Dermis microvascular lymphatic vessel endothelial cell (primary cell): ENCODE data around the gene WDR36. TPM values are rescaled to one million over a fixed set of nuclear protein-coding genes. Genes with fewer than 3 reads are reported as not detected.

Experiments
- DNase-seq, 2 donors: peaks; one replicate each; pipeline versions ENCODE4 v3.0.0 to v3.0.0-alpha.2; 2010; ENCODE audit warnings: low read depth in 2 of 2
- total RNA-seq: library from RNA; depleted of rRNA; stranded (reverse); fragments of >200 nt; gene quantifications from 2 replicates; pipeline ENCODE4 v1.2.1, GENCODE V29; 2014

Gene WDR36
- total RNA-seq, 1 donor from 2014 or later: 37.0 TPM

- peak in 1 of 2 donors; percentile 46 for DNase-seq
These were observed 7.1 kb downstream of the WDR36 start for GRCh38 chr5:111099058-111099778.

- no peak for DNase-seq
These were observed 14.3 kb downstream of the WDR36 start for GRCh38 chr5:111106320-111106948.

GRCh38 chr5:111107371-111107770 is 15.2 kb downstream of the WDR36 start:
- DNase-seq: no peak

- DNase-seq: no peak
These were observed 19.8 kb downstream of the WDR36 start for GRCh38 chr5:111111956-111112355.

GRCh38 chr5:111113678-111114077 is 21.5 kb downstream of the WDR36 start:
- no peak for DNase-seq

- no peak for DNase-seq
These were observed 23.1 kb downstream of the WDR36 start for GRCh38 chr5:111115229-111115628.

GRCh38 chr5:111116550-111116949 is 24.4 kb downstream of the WDR36 start:
- DNase-seq: no peak

- no peak for DNase-seq
These were observed 25.0 kb downstream of the WDR36 start for GRCh38 chr5:111117136-111117535.

- DNase-seq: no peak
These were observed 27.1 kb downstream of the WDR36 start for GRCh38 chr5:111119221-111119620.

GRCh38 chr5:111119856-111120255 is 27.7 kb downstream of the WDR36 start:
- no peak for DNase-seq

- no peak for DNase-seq
These were observed 28.8 kb downstream of the WDR36 start for GRCh38 chr5:111120911-111121310.

GRCh38 chr5:111121926-111122325 is 29.8 kb downstream of the WDR36 start:
- DNase-seq: no peak

- DNase-seq: no peak
These were observed 30.2 kb downstream of the WDR36 start for GRCh38 chr5:111122398-111122797.

- no peak for DNase-seq
These were observed 32.6 kb downstream of the WDR36 start for GRCh38 chr5:111124793-111125192.

- DNase-seq: no peak
These were observed 34.7 kb downstream of the WDR36 start for GRCh38 chr5:111126896-111127295.

GRCh38 chr5:111127453-111128195 is 35.5 kb downstream of the WDR36 start:
- peak in 1 of 2 donors; percentile 52 for DNase-seq

- no peak for DNase-seq
These were observed 37.8 kb downstream of the WDR36 start for GRCh38 chr5:111129938-111130337.

- DNase-seq: peak in 1 of 2 donors; percentile 67
These were observed 39.2 kb downstream of the WDR36 start for GRCh38 chr5:111131356-111131755.

GRCh38 chr5:111132076-111132475 is 39.9 kb downstream of the WDR36 start:
- no peak for DNase-seq

GRCh38 chr5:111132731-111133435 is 40.7 kb downstream of the WDR36 start:
- DNase-seq: no peak

GRCh38 chr5:111133436-111133751 is 41.2 kb downstream of the WDR36 start:
- DNase-seq: peak in 1 of 2 donors; percentile 6

- peak; percentile 66 to 80 for DNase-seq
These were observed 41.9 kb downstream of the WDR36 start for GRCh38 chr5:111134087-111134486.
